Mammary epithelial cell (primary cell): ENCODE measurements around the gene LDB1.

ENCODE experiments used
- EZH2 ChIP-seq: IDR thresholded peaks from 2 replicates; pipeline ENCODE4 v1.6.1; 2012; ENCODE audit warnings: low read length, inconsistent platforms, borderline replicate concordance
- TF ChIP-seq, protein P1 (sequence below), 2 donors: IDR thresholded peaks in 1 of 2; conservative IDR thresholded peaks in 1 of 2; 2 replicates each; pipeline ENCODE4 v1.5.1; 2011 to 2012; ENCODE audit warnings: inconsistent platforms in 2 of 2, low read length in 2 of 2, mild to moderate bottlenecking in 2 of 2, control low read depth in 1 of 2, low read depth in 1 of 2; ENCODE audit not compliant: insufficient read depth in 1 of 2; ENCODE audit errors: extremely low read depth in 1 of 2

DNA sequence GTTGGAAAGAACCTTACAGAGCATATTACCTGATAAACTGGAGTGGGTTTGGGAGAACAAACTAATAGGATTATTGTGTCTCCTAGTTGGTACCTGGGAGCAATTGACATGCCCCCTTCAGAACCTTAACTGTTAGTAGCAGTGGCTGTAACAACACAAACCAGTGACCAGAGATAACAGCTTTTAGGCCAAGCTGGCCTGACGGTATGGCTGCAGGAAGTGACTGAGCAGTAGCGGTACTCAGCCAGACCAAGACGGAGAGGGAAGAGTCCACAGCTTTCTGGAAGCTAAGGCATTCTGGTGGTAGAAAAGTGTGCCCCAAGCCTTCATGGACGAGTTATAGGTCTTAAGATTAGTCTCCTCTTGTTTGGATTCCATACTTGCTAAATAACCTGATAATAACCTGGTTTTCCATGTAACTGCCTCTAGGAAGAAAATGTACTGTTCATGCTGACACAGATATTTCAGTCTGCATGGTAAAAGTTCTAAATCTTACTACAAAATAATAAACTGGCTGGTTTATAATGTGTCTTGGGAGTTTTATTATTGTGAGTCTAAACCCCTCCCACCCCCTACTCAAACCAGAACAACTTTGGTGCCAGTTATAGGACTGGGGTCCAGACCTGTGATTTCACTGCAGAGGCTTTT, 43.3 kb upstream of the LDB1 start:
- TF ChIP-seq, protein P1, sequence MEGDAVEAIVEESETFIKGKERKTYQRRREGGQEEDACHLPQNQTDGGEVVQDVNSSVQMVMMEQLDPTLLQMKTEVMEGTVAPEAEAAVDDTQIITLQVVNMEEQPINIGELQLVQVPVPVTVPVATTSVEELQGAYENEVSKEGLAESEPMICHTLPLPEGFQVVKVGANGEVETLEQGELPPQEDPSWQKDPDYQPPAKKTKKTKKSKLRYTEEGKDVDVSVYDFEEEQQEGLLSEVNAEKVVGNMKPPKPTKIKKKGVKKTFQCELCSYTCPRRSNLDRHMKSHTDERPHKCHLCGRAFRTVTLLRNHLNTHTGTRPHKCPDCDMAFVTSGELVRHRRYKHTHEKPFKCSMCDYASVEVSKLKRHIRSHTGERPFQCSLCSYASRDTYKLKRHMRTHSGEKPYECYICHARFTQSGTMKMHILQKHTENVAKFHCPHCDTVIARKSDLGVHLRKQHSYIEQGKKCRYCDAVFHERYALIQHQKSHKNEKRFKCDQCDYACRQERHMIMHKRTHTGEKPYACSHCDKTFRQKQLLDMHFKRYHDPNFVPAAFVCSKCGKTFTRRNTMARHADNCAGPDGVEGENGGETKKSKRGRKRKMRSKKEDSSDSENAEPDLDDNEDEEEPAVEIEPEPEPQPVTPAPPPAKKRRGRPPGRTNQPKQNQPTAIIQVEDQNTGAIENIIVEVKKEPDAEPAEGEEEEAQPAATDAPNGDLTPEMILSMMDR (conservative IDR thresholded peaks at IDR 0.05 in 1 of 2, IDR thresholded peaks at IDR 0.05 in 1 of 2; ENCODE audit: extremely low read depth in 1 of 2, insufficient read depth in 1 of 2, low read depth in 1 of 2, low read length in 2 of 2): no peak
- TF ChIP-seq EZH2: no peak
